Smooth muscle cell (in vitro differentiated cells): ENCODE data around the gene ADGRA1. TPM values are rescaled to one million over a fixed set of nuclear protein-coding genes. Genes with fewer than 3 reads are reported as not detected.

Experiments
- DNase-seq: peaks from one replicate; lab custom pipeline; 2025; ENCODE audit not compliant: unreplicated experiment; lab: John Stamatoyannopoulos, UW
- H2AFZ ChIP-seq: fragments of 200-600 bp; sonication (generic); 2 replicates; pipeline ENCODE4 v1.6.0; 2016; ENCODE audit warnings: antibody characterized with exemption, low read depth, mild to moderate bottlenecking
- H3F3A ChIP-seq: fragments of 200-600 bp; sonication (generic); 2 replicates; pipeline ENCODE4 v1.6.0; 2017; ENCODE audit warnings: antibody characterized with exemption, low read depth
- H3K27ac ChIP-seq: fragments of 200-600 bp; sonication (generic); 2 replicates; pipeline ENCODE4 v1.5.1; 2016; ENCODE audit warnings: low read depth, mild to moderate bottlenecking
- H3K27me3 ChIP-seq: fragments of 200-600 bp; sonication (generic); 2 replicates; pipeline ENCODE4 v1.6.1; 2016; ENCODE audit warnings: low read depth, mild to moderate bottlenecking
- H3K36me3 ChIP-seq: fragments of 200-600 bp; sonication (generic); 2 replicates; pipeline ENCODE4 v1.5.1; 2016; ENCODE audit warnings: low read depth
- H3K4me1 ChIP-seq: fragments of 200-600 bp; sonication (generic); 2 replicates; pipeline ENCODE4 v1.5.1; 2016; ENCODE audit warnings: low read depth
- H3K4me2 ChIP-seq: fragments of 200-600 bp; sonication (generic); 2 replicates; pipeline ENCODE4 v1.6.0; 2016; ENCODE audit warnings: mild to moderate bottlenecking
- H3K4me3 ChIP-seq: fragments of 200-600 bp; sonication (generic); 2 replicates; pipeline ENCODE4 v1.5.1; 2016; ENCODE audit warnings: mild to moderate bottlenecking
- H3K79me2 ChIP-seq: fragments of 200-600 bp; sonication (generic); 2 replicates; pipeline ENCODE4 v1.6.0; 2016; ENCODE audit warnings: low read depth, mild to moderate bottlenecking
- H3K9ac ChIP-seq: fragments of 200-600 bp; sonication (generic); 2 replicates; pipeline ENCODE4 v1.6.0; 2016; ENCODE audit warnings: low read depth
- H3K9me3 ChIP-seq: fragments of 200-600 bp; sonication (generic); replicated peaks from 2 replicates; pipeline ENCODE4 v1.5.1; 2016; ENCODE audit warnings: low read depth
- H4K20me1 ChIP-seq: fragments of 200-600 bp; sonication (generic); 2 replicates; pipeline ENCODE4 v1.6.0; 2016; ENCODE audit warnings: low read depth
- CTCF ChIP-seq: fragments of 200-600 bp; sonication (generic); IDR thresholded peaks from 2 replicates; pipeline ENCODE4 v1.5.1; 2017; ENCODE audit warnings: borderline replicate concordance, mild to moderate bottlenecking, antibody characterized with exemption; ENCODE audit not compliant: insufficient read depth, poor library complexity, severe bottlenecking
- WGBS: methylation state at CpG from one replicate; pipeline ENCODE4 v1.1.7; 2016; ENCODE audit warnings: low lambda C conversion rate; 5-methylcytosine and 5-hydroxymethylcytosine counted together
- polyA plus RNA-seq: library from polyadenylated mRNA; unstranded; fragments of >200 nt; fragmentation: Nextera tagmentation; extraction: Ambion mirVana; gene quantifications from 2 replicates; pipeline ENCODE4 v1.2.1, GENCODE V29; 2016
- total RNA-seq: library from RNA; depleted of rRNA; stranded (reverse); fragments of >200 nt; gene quantifications from 2 replicates; pipeline ENCODE4 v1.2.3, GENCODE V29; 2014

ADGRA1 gene
- total and polyA plus RNA-seq, 2 experiments from 2014 or later: not detected

GRCh38 chr10:133060022-133060421 is 27.7 kb upstream of the ADGRA1 start:
- TF ChIP-seq CTCF: no peak
- 87% methylated on average over 18 of the region's 18 CpGs for WGBS
- H3K36me3 ChIP-seq: no peaks in the 10 kb centered on the region
- H3K9me3 ChIP-seq: no peaks in the 10 kb centered on the region
- no peak overlapping the region for H3K27ac ChIP-seq
- no peak overlapping the region for H3K9ac ChIP-seq
- H2AFZ ChIP-seq: no peak overlapping the region
- no peaks in the 10 kb centered on the region for H3F3A ChIP-seq
- H3K27me3 ChIP-seq: no peaks in the 10 kb centered on the region
- H3K4me2 ChIP-seq: no peak overlapping the region
- H3K79me2 ChIP-seq: no peaks in the 10 kb centered on the region
- H3K4me1 ChIP-seq: no peaks in the 10 kb centered on the region
- H4K20me1 ChIP-seq: no peaks in the 10 kb centered on the region
- DNase-seq: no peak
- no peak overlapping the region for H3K4me3 ChIP-seq

- Histone ChIP-seq H3K79me2 (no peaks in the 10 kb centered on the region), H3K4me3 (no peak overlapping the region), H2AFZ (no peak overlapping the region), H3K4me2 (no peak overlapping the region), H3F3A (no peaks in the 10 kb centered on the region), H4K20me1 (no peaks in the 10 kb centered on the region), H3K27me3 (no peaks in the 10 kb centered on the region), H3K36me3 (no peaks in the 10 kb centered on the region), H3K4me1 (no peaks in the 10 kb centered on the region), H3K27ac (no peak overlapping the region), H3K9ac (no peak overlapping the region), H3K9me3 (no peaks in the 10 kb centered on the region)
- no peak for TF ChIP-seq CTCF
- WGBS: 93% methylated on average over 17 of the region's 17 CpGs
- no peak for DNase-seq
Measured at GRCh38 chr10:133060466-133060865, 27.3 kb upstream of the ADGRA1 start.

GRCh38 chr10:133060881-133061280 is 26.8 kb upstream of the ADGRA1 start:
- Histone ChIP-seq H3K9ac (no peak overlapping the region), H3K4me1 (no peaks in the 10 kb centered on the region), H4K20me1 (no peaks in the 10 kb centered on the region), H3K27me3 (no peaks in the 10 kb centered on the region), H3F3A (no peaks in the 10 kb centered on the region), H3K79me2 (no peaks in the 10 kb centered on the region), H3K4me2 (no peak overlapping the region), H3K9me3 (no peaks in the 10 kb centered on the region), H3K36me3 (no peaks in the 10 kb centered on the region), H3K27ac (no peak overlapping the region), H3K4me3 (no peak overlapping the region), H2AFZ (no peak overlapping the region)
- no peak for TF ChIP-seq CTCF
- no peak for DNase-seq
- WGBS: 93% methylated on average over 12 of the region's 12 CpGs

- TF ChIP-seq CTCF: no peak
- no peaks in the 10 kb centered on the region for H3K79me2 ChIP-seq
- 89% methylated on average over 23 of the region's 23 CpGs for WGBS
- no peak overlapping the region for H3K4me3 ChIP-seq
- H3K27me3 ChIP-seq: no peaks in the 10 kb centered on the region
- H2AFZ ChIP-seq: no peak overlapping the region
- H3K4me1 ChIP-seq: no peaks in the 10 kb centered on the region
- H4K20me1 ChIP-seq: no peaks in the 10 kb centered on the region
- no peaks in the 10 kb centered on the region for H3F3A ChIP-seq
- no peak overlapping the region for H3K27ac ChIP-seq
- H3K9me3 ChIP-seq: no peaks in the 10 kb centered on the region
- no peak for DNase-seq
- H3K4me2 ChIP-seq: no peak overlapping the region
- H3K36me3 ChIP-seq: no peaks in the 10 kb centered on the region
- H3K9ac ChIP-seq: no peak overlapping the region
Measured at GRCh38 chr10:133061296-133062038, 26.3 kb upstream of the ADGRA1 start.
